ENCODE results near the gene PTGS1.

The PTGS1 gene

DNA sequence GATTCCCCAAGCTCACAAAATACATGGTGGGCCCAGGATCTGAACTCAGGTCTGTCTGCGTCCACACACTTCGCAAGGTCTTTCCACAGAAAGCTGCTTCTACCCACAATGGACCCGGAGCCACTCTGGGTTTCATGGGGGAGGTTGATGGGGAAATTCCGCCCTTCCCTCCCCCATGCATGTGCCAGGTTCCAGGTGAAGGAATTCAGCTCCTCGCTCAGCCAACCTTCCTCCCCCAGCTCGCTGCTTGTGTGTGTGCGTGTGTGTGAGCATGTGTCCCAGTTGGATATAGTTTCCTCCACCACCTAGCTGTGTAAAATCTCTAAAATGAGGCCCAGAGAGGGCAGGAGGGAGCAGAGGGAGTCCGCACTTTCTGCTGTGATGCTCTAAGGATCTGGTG lies 1.0 kb downstream of the PTGS1 start (continued):
- TF ChIP-seq, protein P1, sequence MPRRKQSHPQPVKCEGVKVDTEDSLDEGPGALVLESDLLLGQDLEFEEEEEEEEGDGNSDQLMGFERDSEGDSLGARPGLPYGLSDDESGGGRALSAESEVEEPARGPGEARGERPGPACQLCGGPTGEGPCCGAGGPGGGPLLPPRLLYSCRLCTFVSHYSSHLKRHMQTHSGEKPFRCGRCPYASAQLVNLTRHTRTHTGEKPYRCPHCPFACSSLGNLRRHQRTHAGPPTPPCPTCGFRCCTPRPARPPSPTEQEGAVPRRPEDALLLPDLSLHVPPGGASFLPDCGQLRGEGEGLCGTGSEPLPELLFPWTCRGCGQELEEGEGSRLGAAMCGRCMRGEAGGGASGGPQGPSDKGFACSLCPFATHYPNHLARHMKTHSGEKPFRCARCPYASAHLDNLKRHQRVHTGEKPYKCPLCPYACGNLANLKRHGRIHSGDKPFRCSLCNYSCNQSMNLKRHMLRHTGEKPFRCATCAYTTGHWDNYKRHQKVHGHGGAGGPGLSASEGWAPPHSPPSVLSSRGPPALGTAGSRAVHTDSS (tag by site-specific recombination; IDR thresholded peaks at IDR 0.05), result no peak
- TF ChIP-seq ZNF48 (tag by site-specific recombination; IDR thresholded peaks at IDR 0.05) (no peak), ZNF658 (tag by site-specific recombination; IDR thresholded peaks at IDR 0.05) (no peak), ZEB2 (tag by site-specific recombination; IDR thresholded peaks at IDR 0.05) (no peak), ZNF473 (tag by site-specific recombination; IDR thresholded peaks at IDR 0.05) (no peak), ZNF626 (tag by site-specific recombination; IDR thresholded peaks at IDR 0.05) (no peak), ZNF701 (tag by site-specific recombination; IDR thresholded peaks at IDR 0.05) (no peak), ZBTB21 (tag by site-specific recombination; IDR thresholded peaks at IDR 0.05) (no peak)
- TF ChIP-seq, protein P2, sequence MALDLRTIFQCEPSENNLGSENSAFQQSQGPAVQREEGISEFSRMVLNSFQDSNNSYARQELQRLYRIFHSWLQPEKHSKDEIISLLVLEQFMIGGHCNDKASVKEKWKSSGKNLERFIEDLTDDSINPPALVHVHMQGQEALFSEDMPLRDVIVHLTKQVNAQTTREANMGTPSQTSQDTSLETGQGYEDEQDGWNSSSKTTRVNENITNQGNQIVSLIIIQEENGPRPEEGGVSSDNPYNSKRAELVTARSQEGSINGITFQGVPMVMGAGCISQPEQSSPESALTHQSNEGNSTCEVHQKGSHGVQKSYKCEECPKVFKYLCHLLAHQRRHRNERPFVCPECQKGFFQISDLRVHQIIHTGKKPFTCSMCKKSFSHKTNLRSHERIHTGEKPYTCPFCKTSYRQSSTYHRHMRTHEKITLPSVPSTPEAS (tag by site-specific recombination; IDR thresholded peaks at IDR 0.05), result no peak

DNA sequence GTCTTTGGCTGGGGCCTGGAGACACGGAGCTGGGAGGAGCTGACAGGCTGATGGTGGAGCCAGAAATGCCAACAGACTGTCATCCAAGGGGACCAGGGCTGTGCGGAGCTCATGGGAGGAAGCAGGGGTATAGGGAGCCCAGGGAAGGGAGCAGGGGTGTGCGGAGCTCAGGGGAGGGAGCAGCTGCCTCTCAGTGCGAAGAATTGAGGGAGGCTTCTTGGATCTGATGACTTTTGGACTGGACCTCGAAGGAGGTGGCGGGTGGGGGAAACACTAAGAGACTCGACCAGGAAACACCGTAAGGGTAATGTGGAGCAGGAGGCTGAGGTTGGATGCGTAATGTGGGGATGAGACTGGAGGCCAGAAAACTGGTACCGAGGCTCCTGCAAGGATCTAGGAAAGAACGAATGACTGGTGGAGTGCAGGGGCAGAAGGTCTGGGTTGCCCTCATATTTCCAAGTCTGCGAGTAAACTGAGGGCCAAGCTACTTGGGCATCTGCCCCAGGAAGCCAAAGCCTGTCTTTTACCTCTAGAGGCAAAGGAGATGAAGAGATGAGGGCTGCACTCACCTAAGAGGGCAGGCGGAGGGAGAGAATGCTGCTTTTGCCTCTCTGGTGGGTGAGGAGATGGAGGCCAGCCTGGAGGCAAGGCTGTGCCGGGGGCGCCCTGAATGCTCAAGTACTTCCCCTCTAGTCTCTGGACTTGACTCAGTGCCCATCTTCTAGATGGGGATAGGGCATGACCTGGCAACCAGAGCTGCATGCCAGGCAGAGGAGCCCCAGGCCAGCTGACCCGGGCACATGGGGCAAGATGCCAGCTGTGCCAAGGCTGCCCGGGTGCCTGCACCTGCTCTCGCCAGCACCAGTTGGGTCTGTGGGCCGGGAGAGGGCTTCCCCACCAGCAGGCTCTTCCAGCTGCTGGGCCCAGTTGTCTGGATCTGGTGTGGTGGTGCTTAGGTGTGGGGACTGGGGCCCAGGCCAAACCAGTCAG lies 2.3 kb downstream of the PTGS1 start:
- Histone ChIP-seq H3K4me3 (ENCODE audit: low read depth, low read length) (no peak overlapping the region), H3K9me3 (ENCODE audit: control insufficient read depth, insufficient read depth, low read depth, low read length) (no peaks in the 10 kb centered on the region), H3K36me3 (ENCODE audit: control insufficient read depth in 2 of 2, insufficient read depth in 1 of 2, low read length in 2 of 2) (no peaks in the 10 kb centered on the region), H3K4me1 (ENCODE audit: control insufficient read depth, insufficient read depth, low read length) (no peaks in the 10 kb centered on the region), H3K27ac (ENCODE audit: extremely low read depth, low read depth, low read length) (no peak overlapping the region)
- POLR2A ChIA-PET, result no interaction called here
- CTCF ChIA-PET, result interaction anchor here (0.6 to 1.3 kb wide), 2 partner anchors 22 to 979 kb away, joined by 4 to 5 read pairs; no protein-coding TSS in a partner anchor
- no peak for TF ChIP-seq IKZF3 (tag by site-specific recombination; IDR thresholded peaks at IDR 0.05)
- TF ChIP-seq, protein P3, sequence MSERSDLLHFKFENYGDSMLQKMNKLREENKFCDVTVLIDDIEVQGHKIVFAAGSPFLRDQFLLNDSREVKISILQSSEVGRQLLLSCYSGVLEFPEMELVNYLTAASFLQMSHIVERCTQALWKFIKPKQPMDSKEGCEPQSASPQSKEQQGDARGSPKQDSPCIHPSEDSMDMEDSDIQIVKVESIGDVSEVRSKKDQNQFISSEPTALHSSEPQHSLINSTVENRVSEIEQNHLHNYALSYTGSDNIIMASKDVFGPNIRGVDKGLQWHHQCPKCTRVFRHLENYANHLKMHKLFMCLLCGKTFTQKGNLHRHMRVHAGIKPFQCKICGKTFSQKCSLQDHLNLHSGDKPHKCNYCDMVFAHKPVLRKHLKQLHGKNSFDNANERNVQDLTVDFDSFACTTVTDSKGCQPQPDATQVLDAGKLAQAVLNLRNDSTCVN (tag by site-specific recombination; optimal IDR thresholded peaks at IDR 0.05), result no peak
- TF ChIP-seq OSR2 (tag by site-specific recombination; IDR thresholded peaks at IDR 0.05), result no peak
- TF ChIP-seq ZNF10 (tag by site-specific recombination; IDR thresholded peaks at IDR 0.05), result no peak
- TF ChIP-seq TCF7L2 (IDR thresholded peaks at IDR 0.05; ENCODE audit: borderline replicate concordance, low read depth, low read length), result no peak
- no peak for TF ChIP-seq ZNF530 (tag by site-specific recombination; IDR thresholded peaks at IDR 0.05; ENCODE audit: low read depth)
- TF ChIP-seq ZNF416 (tag by site-specific recombination; IDR thresholded peaks at IDR 0.05), result no peak
- TF ChIP-seq EGR2 (tag by site-specific recombination; IDR thresholded peaks at IDR 0.05; ENCODE audit: low read depth), result no peak
- no peak for TF ChIP-seq ZNF140 (tag by site-specific recombination; IDR thresholded peaks at IDR 0.05)
- TF ChIP-seq ZNF214 (tag by site-specific recombination; IDR thresholded peaks at IDR 0.05; ENCODE audit: borderline replicate concordance), result no peak
- TF ChIP-seq ZNF510 (tag by site-specific recombination; IDR thresholded peaks at IDR 0.05; ENCODE audit: insufficient replicate concordance), result no peak
- TF ChIP-seq ZNF133 (tag by site-specific recombination; IDR thresholded peaks at IDR 0.05), result no peak
- TF ChIP-seq, protein P4, sequence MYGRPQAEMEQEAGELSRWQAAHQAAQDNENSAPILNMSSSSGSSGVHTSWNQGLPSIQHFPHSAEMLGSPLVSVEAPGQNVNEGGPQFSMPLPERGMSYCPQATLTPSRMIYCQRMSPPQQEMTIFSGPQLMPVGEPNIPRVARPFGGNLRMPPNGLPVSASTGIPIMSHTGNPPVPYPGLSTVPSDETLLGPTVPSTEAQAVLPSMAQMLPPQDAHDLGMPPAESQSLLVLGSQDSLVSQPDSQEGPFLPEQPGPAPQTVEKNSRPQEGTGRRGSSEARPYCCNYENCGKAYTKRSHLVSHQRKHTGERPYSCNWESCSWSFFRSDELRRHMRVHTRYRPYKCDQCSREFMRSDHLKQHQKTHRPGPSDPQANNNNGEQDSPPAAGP (tag by site-specific recombination; IDR thresholded peaks at IDR 0.05), result no peak
- TF ChIP-seq, protein P5, sequence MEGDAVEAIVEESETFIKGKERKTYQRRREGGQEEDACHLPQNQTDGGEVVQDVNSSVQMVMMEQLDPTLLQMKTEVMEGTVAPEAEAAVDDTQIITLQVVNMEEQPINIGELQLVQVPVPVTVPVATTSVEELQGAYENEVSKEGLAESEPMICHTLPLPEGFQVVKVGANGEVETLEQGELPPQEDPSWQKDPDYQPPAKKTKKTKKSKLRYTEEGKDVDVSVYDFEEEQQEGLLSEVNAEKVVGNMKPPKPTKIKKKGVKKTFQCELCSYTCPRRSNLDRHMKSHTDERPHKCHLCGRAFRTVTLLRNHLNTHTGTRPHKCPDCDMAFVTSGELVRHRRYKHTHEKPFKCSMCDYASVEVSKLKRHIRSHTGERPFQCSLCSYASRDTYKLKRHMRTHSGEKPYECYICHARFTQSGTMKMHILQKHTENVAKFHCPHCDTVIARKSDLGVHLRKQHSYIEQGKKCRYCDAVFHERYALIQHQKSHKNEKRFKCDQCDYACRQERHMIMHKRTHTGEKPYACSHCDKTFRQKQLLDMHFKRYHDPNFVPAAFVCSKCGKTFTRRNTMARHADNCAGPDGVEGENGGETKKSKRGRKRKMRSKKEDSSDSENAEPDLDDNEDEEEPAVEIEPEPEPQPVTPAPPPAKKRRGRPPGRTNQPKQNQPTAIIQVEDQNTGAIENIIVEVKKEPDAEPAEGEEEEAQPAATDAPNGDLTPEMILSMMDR (tag by site-specific recombination; IDR thresholded peaks at IDR 0.05), result no peak
- TF ChIP-seq, protein P1 (tag by site-specific recombination; IDR thresholded peaks at IDR 0.05), result no peak
- no peak for TF ChIP-seq ZNF16 (tag by site-specific recombination; IDR thresholded peaks at IDR 0.05; ENCODE audit: low read depth)
- TF ChIP-seq, protein P6, sequence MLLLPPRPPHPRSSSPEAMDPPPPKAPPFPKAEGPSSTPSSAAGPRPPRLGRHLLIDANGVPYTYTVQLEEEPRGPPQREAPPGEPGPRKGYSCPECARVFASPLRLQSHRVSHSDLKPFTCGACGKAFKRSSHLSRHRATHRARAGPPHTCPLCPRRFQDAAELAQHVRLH (tag by site-specific recombination; IDR thresholded peaks at IDR 0.05), result no peak
